ENCODE data around the gene ANKRD27. TPM values are rescaled to one million over a fixed set of nuclear protein-coding genes. Genes with fewer than 3 reads are reported as not detected.

ANKRD27 gene
- 10 to 100 TPM; 31.3 to 46.1 (median 35.3) TPM for total RNA-seq

DNA sequence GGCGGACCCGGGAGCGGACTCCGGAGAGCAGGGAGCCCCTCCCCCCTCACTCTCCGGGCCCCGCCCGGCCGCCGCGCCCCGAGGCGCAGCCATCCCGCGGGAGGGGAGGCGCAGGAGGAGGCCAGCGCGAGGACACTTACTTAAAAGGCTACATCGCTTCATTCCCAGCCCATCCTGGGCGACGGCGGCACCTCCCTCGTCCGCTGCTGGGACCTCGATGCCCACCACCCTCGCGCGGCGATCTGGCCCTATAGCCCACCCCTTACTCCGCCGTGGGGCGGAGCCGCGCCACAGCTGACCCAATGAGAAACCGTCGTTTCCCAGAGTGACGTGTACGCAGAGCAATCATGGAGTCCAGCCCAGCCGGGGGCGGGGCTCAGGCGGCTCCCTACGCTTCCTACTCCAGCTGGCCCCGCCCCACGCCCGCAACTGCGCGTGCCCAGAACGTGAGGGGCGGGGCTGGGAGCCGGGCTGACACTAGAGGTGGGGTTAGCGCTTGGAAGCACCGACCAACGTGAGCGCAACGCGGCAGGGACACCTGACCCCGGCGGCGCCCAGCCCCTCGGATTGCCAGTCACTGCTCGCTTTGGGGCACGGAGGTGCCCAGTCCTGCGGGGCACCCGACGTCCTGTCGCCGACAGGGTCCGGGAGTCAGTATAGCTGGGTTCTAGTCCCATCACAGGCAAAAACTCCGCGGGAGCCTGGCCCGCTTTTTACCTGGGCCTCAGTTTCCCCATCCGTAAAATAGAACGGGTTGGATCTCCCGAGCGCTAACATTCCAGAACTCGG lies at the start of gene ANKRD27:
TSS of gene ANKRD27 (minus strand) at position 250 of the 789 bp plus-strand sequence. CDS start 16,165 bp downstream, outside the sequence.
- ATAC-seq (ENCODE audit: low FRiP score in 2 of 2), result peak; percentile 97 to 98
- TF ChIP-seq POLR2A (IDR thresholded peaks at IDR 0.05) (peak in 2 of 4 donors; percentile 30 to 71), POLR2AphosphoS5 (IDR thresholded peaks at IDR 0.05) (peak; percentile 65 to 74), EP300 (IDR thresholded peaks at IDR 0.05) (no peak)
- TF ChIP-seq, protein P1, sequence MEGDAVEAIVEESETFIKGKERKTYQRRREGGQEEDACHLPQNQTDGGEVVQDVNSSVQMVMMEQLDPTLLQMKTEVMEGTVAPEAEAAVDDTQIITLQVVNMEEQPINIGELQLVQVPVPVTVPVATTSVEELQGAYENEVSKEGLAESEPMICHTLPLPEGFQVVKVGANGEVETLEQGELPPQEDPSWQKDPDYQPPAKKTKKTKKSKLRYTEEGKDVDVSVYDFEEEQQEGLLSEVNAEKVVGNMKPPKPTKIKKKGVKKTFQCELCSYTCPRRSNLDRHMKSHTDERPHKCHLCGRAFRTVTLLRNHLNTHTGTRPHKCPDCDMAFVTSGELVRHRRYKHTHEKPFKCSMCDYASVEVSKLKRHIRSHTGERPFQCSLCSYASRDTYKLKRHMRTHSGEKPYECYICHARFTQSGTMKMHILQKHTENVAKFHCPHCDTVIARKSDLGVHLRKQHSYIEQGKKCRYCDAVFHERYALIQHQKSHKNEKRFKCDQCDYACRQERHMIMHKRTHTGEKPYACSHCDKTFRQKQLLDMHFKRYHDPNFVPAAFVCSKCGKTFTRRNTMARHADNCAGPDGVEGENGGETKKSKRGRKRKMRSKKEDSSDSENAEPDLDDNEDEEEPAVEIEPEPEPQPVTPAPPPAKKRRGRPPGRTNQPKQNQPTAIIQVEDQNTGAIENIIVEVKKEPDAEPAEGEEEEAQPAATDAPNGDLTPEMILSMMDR (IDR thresholded peaks at IDR 0.05), result peak in 1 of 6 experiments; percentile 46
- peak within 1 kb of the TSS; percentile 92 to 99 (median 97) for H3K4me3 ChIP-seq
- peak; percentile 97 to 99 for DNase-seq
- peaks cover 0 to 16% (median 12%) of the 10 kb centered on the region in 4 donors for H3K27me3 ChIP-seq
- 1% methylated on average over 33 of the region's 75 CpGs; no CpG with 5 or more reads in 1 of the 2 donors for WGBS, 2 donors
- no peaks in the 10 kb centered on the region for H3K9me3 ChIP-seq
- peaks cover 32 to 53% (median 40%) of the 10 kb centered on the region in 4 donors for H3K4me1 ChIP-seq
- H3K27ac ChIP-seq, result peak within 1 kb of the TSS; percentile 83 to 90 (median 87)
- no peaks in the 10 kb centered on the region for H3K36me3 ChIP-seq

DNA sequence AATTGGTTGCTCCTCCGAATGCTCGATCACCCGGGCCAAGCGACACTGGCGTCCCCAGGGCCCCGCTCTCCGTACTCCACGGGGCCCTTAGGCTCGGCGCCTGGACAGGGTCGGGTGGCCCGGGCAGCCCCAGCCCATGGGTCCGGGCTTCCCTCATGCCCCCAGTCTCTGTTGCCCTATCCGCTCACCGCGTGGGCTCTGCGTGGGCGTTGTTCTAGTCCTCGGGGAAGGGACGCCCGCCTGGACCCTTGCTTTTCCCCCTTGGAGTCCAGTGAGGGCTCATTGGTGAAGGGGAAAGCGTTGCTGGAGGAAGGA lies 45.9 kb upstream of the ANKRD27 start:
- DNase-seq, result peak in 1 of 2 donors; percentile 59
- H3K27ac ChIP-seq, result no peak overlapping the region
- ATAC-seq (ENCODE audit: low FRiP score in 2 of 2), result no peak
- TF ChIP-seq, protein P1 (IDR thresholded peaks at IDR 0.05), result no peak
- no peak for TF ChIP-seq EP300 (IDR thresholded peaks at IDR 0.05)
- no peak for TF ChIP-seq POLR2AphosphoS5 (IDR thresholded peaks at IDR 0.05)
- no peak for TF ChIP-seq POLR2A (IDR thresholded peaks at IDR 0.05)
- WGBS, 2 donors, result 91 to 96% methylated on average over 15 to 22 of the region's 22 CpGs
- no peaks in the 10 kb centered on the region for H3K27me3 ChIP-seq
- H3K4me3 ChIP-seq, result no peak overlapping the region
- peaks cover 0 to 6% (median 0%) of the 10 kb centered on the region in 4 donors for H3K36me3 ChIP-seq
- no peaks in the 10 kb centered on the region for H3K4me1 ChIP-seq
- peaks cover 0 to 3% (median 0%) of the 10 kb centered on the region in 4 donors for H3K9me3 ChIP-seq

DNA sequence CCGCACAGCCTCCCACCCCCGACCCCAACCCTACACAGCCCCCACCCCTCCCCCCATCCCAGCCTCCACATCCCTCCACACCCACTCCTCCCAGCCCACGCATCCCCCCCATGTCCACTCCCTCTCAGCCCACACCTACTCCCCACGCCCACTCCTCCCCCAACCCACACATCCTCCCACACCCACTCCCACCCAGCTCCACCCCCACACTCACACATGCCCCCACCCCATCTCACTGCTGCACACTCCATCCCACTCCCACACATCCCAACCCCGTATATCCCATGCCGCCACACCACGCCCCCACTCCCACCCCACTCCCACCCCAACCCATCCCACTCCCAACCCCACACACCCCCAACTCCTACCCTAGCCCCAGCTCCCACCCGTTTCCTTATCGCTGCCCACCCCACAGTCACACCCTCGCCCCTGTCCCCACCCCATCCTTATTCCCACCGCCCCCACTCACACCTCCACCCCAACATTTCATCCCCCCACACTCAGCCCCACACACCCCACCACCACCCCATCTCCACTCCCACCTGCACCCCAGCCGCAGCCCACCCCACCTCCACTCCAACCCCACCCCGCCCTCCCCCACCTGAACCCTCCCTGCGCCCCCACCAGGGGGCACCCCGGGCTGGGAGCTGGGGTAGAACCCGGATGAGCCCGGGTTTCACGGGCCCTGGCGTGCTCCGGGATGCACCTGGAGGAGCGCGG lies 45.4 kb upstream of the ANKRD27 start:
- TF ChIP-seq POLR2A (IDR thresholded peaks at IDR 0.05) (no peak), POLR2AphosphoS5 (IDR thresholded peaks at IDR 0.05) (no peak), EP300 (IDR thresholded peaks at IDR 0.05) (no peak)
- TF ChIP-seq, protein P1 (IDR thresholded peaks at IDR 0.05), result no peak
- no peak overlapping the region for H3K27ac ChIP-seq
- DNase-seq (no peak), ATAC-seq (ENCODE audit: low FRiP score in 2 of 2) (no peak)
- peaks cover 0 to 6% (median under 1%) of the 10 kb centered on the region in 4 donors for H3K36me3 ChIP-seq
- H3K4me3 ChIP-seq, result no peak overlapping the region
- no peaks in the 10 kb centered on the region for H3K4me1 ChIP-seq
- no peaks in the 10 kb centered on the region for H3K27me3 ChIP-seq
- peaks cover 0 to 3% (median 0%) of the 10 kb centered on the region in 4 donors for H3K9me3 ChIP-seq
- WGBS, 2 donors, result 95 to 100% methylated on average over 7 to 15 of the region's 22 CpGs

DNA sequence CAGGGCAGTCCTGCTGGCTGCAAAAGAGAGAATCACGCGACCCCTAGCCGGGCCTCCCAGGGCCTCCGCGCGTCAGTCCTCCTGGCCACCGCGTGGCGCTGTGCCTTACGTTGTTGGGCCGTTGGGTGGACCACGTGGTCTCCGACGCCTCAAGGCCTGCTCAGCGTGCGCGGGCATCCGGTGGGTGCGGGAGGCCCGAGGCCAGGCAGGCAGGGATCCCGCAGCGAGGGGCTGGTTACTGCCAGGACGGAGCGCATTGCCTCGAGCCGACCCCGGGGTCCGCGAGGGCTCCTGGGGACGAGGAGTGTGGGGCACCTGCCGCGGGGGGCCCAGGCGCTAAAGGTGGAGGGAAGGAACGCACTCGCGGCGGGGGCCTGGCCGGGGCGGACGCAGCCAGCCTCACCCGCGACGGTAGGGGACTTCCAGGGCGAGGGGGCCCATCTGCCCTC lies 44.7 kb upstream of the ANKRD27 start, which contains the start of gene TDRD12:
TSS of gene TDRD12 (plus strand) at position 157 of the 449 bp plus-strand sequence. CDS start 306 bp downstream, outside the sequence.
- no peak for TF ChIP-seq POLR2AphosphoS5 (IDR thresholded peaks at IDR 0.05)
- no peak for TF ChIP-seq POLR2A (IDR thresholded peaks at IDR 0.05)
- TF ChIP-seq, protein P1 (IDR thresholded peaks at IDR 0.05), result no peak
- no peak for TF ChIP-seq EP300 (IDR thresholded peaks at IDR 0.05)
- no peaks in the 10 kb centered on the region for H3K27me3 ChIP-seq
- no peak within 1 kb of the TSS for H3K4me3 ChIP-seq
- H3K9me3 ChIP-seq, result peaks cover 0 to 3% (median 0%) of the 10 kb centered on the region in 4 donors
- H3K27ac ChIP-seq, result no peak within 1 kb of the TSS
- DNase-seq (peak in 1 of 2 donors; percentile 82), ATAC-seq (ENCODE audit: low FRiP score in 2 of 2) (peak in 1 of 2 donors; percentile 54)
- 89 to 97% methylated on average over 28 to 44 of the region's 44 CpGs for WGBS, 2 donors
- H3K36me3 ChIP-seq, result peaks cover 0 to 7% (median 3%) of the 10 kb centered on the region in 4 donors
- H3K4me1 ChIP-seq, result no peaks in the 10 kb centered on the region
